ENCODE data around the gene AASDH.

Gene AASDH

GRCh38 chr4:56430203-56430602 lies 42.9 kb upstream of the AASDH start:
- TF ChIP-seq POU6F1 (CRISPR knock-in tag; IDR thresholded peaks at IDR 0.05; ENCODE audit: borderline replicate concordance, low read depth) (no peak), TSHZ2 (CRISPR knock-in tag; IDR thresholded peaks at IDR 0.05) (no peak), ZNF8 (CRISPR knock-in tag; IDR thresholded peaks at IDR 0.05) (no peak), ZNF565 (CRISPR knock-in tag; conservative IDR thresholded peaks at IDR 0.05; ENCODE audit: low read depth) (no peak), ZFP3 (CRISPR knock-in tag; IDR thresholded peaks at IDR 0.05) (no peak)
- no peak for ATAC-seq

GRCh38 chr4:56427179-56427578 lies 39.9 kb upstream of the AASDH start:
- ATAC-seq, result no peak
- TF ChIP-seq SNAI2 (CRISPR knock-in tag; IDR thresholded peaks at IDR 0.05) (no peak), ZNF70 (CRISPR knock-in tag; IDR thresholded peaks at IDR 0.05) (no peak), ISL1 (CRISPR knock-in tag; IDR thresholded peaks at IDR 0.05) (no peak), ESRRG (CRISPR knock-in tag; IDR thresholded peaks at IDR 0.05) (no peak), ZFP3 (CRISPR knock-in tag; IDR thresholded peaks at IDR 0.05) (no peak), RARB (CRISPR knock-in tag; IDR thresholded peaks at IDR 0.05) (no peak), TSHZ2 (CRISPR knock-in tag; IDR thresholded peaks at IDR 0.05) (no peak), PPARA (CRISPR knock-in tag; IDR thresholded peaks at IDR 0.05; ENCODE audit: borderline replicate concordance) (no peak)
- TF ChIP-seq, protein P1, sequence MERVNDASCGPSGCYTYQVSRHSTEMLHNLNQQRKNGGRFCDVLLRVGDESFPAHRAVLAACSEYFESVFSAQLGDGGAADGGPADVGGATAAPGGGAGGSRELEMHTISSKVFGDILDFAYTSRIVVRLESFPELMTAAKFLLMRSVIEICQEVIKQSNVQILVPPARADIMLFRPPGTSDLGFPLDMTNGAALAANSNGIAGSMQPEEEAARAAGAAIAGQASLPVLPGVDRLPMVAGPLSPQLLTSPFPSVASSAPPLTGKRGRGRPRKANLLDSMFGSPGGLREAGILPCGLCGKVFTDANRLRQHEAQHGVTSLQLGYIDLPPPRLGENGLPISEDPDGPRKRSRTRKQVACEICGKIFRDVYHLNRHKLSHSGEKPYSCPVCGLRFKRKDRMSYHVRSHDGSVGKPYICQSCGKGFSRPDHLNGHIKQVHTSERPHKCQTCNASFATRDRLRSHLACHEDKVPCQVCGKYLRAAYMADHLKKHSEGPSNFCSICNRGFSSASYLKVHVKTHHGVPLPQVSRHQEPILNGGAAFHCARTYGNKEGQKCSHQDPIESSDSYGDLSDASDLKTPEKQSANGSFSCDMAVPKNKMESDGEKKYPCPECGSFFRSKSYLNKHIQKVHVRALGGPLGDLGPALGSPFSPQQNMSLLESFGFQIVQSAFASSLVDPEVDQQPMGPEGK (CRISPR knock-in tag; IDR thresholded peaks at IDR 0.05; ENCODE audit: borderline replicate concordance), result no peak
- TF ChIP-seq, protein P2, sequence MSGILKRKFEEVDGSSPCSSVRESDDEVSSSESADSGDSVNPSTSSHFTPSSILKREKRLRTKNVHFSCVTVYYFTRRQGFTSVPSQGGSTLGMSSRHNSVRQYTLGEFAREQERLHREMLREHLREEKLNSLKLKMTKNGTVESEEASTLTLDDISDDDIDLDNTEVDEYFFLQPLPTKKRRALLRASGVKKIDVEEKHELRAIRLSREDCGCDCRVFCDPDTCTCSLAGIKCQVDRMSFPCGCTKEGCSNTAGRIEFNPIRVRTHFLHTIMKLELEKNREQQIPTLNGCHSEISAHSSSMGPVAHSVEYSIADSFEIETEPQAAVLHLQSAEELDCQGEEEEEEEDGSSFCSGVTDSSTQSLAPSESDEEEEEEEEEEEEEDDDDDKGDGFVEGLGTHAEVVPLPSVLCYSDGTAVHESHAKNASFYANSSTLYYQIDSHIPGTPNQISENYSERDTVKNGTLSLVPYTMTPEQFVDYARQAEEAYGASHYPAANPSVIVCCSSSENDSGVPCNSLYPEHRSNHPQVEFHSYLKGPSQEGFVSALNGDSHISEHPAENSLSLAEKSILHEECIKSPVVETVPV (CRISPR knock-in tag; IDR thresholded peaks at IDR 0.05), result no peak

GRCh38 chr4:56426273-56426672 lies 39.0 kb upstream of the AASDH start:
- no peak for ATAC-seq

DNA sequence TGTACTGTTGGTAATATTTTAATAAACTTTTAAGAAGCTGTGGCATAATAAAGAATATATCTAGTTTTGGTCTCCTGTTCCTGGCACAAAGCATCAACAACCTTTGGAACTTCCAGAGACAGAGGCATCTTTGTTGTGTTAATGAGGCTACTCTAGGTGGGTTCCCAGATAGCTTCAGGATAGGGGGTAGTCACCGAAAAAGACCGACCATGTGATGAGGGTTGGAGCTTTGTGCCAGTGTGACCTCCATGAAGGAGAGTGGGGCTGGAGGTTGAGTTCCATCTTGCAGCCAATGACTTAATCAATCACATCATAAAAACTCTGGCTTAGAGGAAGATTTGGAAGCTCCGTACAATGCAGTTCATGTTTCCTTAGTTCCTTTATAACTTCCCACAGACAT lies 38.2 kb upstream of the AASDH start:
- TF ChIP-seq RARB (CRISPR knock-in tag; IDR thresholded peaks at IDR 0.05), result no peak
- no peak for TF ChIP-seq PPARA (CRISPR knock-in tag; IDR thresholded peaks at IDR 0.05; ENCODE audit: borderline replicate concordance)
- TF ChIP-seq CSDC2 (CRISPR knock-in tag; IDR thresholded peaks at IDR 0.05), result no peak
- no peak for TF ChIP-seq TCF4 (CRISPR knock-in tag; IDR thresholded peaks at IDR 0.05; ENCODE audit: borderline replicate concordance)
- no peak for TF ChIP-seq POU6F1 (CRISPR knock-in tag; IDR thresholded peaks at IDR 0.05; ENCODE audit: borderline replicate concordance, low read depth)
- no peak for TF ChIP-seq ISL1 (CRISPR knock-in tag; IDR thresholded peaks at IDR 0.05)
- TF ChIP-seq TOX (CRISPR knock-in tag; IDR thresholded peaks at IDR 0.05; ENCODE audit: borderline replicate concordance), result no peak
- no peak for TF ChIP-seq ZNF70 (CRISPR knock-in tag; IDR thresholded peaks at IDR 0.05)
- TF ChIP-seq ZNF565 (CRISPR knock-in tag; conservative IDR thresholded peaks at IDR 0.05; ENCODE audit: low read depth), result no peak
- TF ChIP-seq, protein P1 (CRISPR knock-in tag; IDR thresholded peaks at IDR 0.05; ENCODE audit: borderline replicate concordance), result no peak
- no peak for ATAC-seq

More at GRCh38 chr4:56426273-56426672, 39.0 kb upstream of the AASDH start:
- TF ChIP-seq RARB (CRISPR knock-in tag; IDR thresholded peaks at IDR 0.05) (no peak), ZNF8 (CRISPR knock-in tag; IDR thresholded peaks at IDR 0.05) (peak; percentile 70)
